BE2C (cell line): ENCODE results near the gene NELL2.

ENCODE experiments used
- DNase-seq: peaks from one replicate; pipeline ENCODE4 v3.0.0-alpha.2; 2020
- H3K27me3 ChIP-seq: fragments of 250-450 bp; sonication (Bioruptor Pico); 2 replicates; pipeline ENCODE4 v1.5.1; 2020; ENCODE audit warnings: mild to moderate bottlenecking
- H3K36me3 ChIP-seq: fragments of 250-450 bp; sonication (Bioruptor Pico); 2 replicates; pipeline ENCODE4 v1.5.1; 2020; ENCODE audit warnings: mild to moderate bottlenecking
- H3K4me1 ChIP-seq: fragments of 250-450 bp; sonication (Bioruptor Pico); 2 replicates; pipeline ENCODE4 v1.5.1; 2020
- H3K4me3 ChIP-seq: 2 replicates; pipeline ENCODE4 v1.5.1; 2011; ENCODE audit warnings: low read depth, low read length
- H3K9me3 ChIP-seq: fragments of 250-450 bp; sonication (Bioruptor Pico); 2 replicates; pipeline ENCODE4 v1.5.1; 2020
- TF ChIP-seq, protein P1 (sequence below): IDR thresholded peaks from 2 replicates; pipeline ENCODE4 v1.5.1; 2012; ENCODE audit warnings: mild to moderate bottlenecking, low read depth, low read length

The NELL2 gene

GRCh38 chr12:44626883-44627282, 249.2 kb downstream of the NELL2 start:
- Histone ChIP-seq H3K27me3 (no peaks in the 10 kb centered on the region), H3K36me3 (no peaks in the 10 kb centered on the region), H3K9me3 (no peaks in the 10 kb centered on the region), H3K4me1 (no peaks in the 10 kb centered on the region), H3K4me3 (no peak overlapping the region)
- no peak for DNase-seq
- TF ChIP-seq, protein P1, sequence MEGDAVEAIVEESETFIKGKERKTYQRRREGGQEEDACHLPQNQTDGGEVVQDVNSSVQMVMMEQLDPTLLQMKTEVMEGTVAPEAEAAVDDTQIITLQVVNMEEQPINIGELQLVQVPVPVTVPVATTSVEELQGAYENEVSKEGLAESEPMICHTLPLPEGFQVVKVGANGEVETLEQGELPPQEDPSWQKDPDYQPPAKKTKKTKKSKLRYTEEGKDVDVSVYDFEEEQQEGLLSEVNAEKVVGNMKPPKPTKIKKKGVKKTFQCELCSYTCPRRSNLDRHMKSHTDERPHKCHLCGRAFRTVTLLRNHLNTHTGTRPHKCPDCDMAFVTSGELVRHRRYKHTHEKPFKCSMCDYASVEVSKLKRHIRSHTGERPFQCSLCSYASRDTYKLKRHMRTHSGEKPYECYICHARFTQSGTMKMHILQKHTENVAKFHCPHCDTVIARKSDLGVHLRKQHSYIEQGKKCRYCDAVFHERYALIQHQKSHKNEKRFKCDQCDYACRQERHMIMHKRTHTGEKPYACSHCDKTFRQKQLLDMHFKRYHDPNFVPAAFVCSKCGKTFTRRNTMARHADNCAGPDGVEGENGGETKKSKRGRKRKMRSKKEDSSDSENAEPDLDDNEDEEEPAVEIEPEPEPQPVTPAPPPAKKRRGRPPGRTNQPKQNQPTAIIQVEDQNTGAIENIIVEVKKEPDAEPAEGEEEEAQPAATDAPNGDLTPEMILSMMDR: no peak

DNA sequence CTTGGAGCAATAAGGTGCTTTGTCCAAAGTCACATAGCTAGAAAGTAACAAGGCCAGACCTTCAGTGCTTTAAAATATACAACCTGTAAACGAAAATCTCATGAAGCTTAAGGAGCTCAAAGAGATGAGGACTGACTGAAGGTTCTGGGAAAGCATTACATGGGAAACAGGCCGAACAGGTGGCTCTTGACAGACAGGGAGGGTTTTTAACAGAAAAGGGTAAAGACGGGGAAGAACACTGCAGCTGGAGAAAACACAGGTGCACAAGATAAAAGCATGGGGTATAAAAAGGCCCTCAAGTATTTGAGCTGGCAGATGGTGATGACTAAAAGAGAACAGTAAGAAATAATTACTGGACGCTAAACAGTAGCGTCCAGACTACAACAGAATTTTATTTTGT, 257.2 kb downstream of the NELL2 start:
- no peaks in the 10 kb centered on the region for H3K36me3 ChIP-seq
- TF ChIP-seq, protein P1: no peak
- H3K9me3 ChIP-seq: no peaks in the 10 kb centered on the region
- no peaks in the 10 kb centered on the region for H3K27me3 ChIP-seq
- H3K4me3 ChIP-seq: no peak overlapping the region
- no peak for DNase-seq
- no peaks in the 10 kb centered on the region for H3K4me1 ChIP-seq

- TF ChIP-seq, protein P1: no peak
- no peak for DNase-seq
Measured at GRCh38 chr12:44616402-44616801, 259.7 kb downstream of the NELL2 start.

DNA sequence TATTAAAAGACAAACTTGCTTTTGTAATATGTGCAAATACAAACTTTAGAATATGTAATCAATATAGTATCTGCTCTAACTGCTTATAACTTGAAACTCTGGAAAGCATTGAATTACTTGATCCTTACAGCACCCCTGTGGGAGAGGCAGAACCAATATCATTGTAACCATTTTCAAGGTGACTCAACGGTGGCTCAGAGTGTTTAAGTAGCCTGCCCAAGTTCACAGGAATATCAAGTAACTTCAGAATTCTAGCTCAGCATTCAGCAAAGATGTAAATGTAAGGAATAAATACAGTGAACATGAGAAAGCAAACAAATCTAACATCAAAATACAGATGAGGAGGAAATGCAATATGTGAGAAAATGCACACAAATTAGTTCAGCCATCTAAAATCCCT, 264.6 kb downstream of the NELL2 start:
- Histone ChIP-seq H3K27me3 (no peaks in the 10 kb centered on the region), H3K4me1 (no peaks in the 10 kb centered on the region), H3K9me3 (no peaks in the 10 kb centered on the region), H3K36me3 (no peaks in the 10 kb centered on the region), H3K4me3 (no peak overlapping the region)
- TF ChIP-seq, protein P1: no peak
- DNase-seq: no peak

More at GRCh38 chr12:44616402-44616801, 259.7 kb downstream of the NELL2 start:
- no peaks in the 10 kb centered on the region for H3K4me1 ChIP-seq
- no peak overlapping the region for H3K4me3 ChIP-seq
- H3K36me3 ChIP-seq: no peaks in the 10 kb centered on the region
- H3K27me3 ChIP-seq: no peaks in the 10 kb centered on the region
- no peaks in the 10 kb centered on the region for H3K9me3 ChIP-seq

DNA sequence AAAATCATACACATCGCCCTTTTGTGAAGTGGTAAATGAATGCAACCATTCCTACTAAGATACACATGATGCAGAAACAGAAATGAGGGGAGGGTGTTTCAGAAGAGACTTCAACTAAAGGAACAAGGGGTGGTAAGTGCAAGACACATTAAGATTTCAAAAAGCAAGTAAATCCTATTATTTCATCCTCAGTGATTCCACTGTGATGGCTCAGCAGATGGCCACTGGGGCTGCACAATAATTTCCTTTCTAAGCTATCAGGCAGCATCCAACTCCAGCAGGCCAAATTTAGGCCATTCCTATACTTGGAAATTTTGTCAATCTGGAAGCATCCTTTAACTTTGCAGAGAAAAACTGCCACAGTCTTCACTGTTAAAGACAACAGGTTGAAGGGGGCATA, 272.4 kb downstream of the NELL2 start:
- Histone ChIP-seq H3K4me1 (no peaks in the 10 kb centered on the region), H3K9me3 (no peaks in the 10 kb centered on the region), H3K4me3 (no peak overlapping the region), H3K36me3 (no peaks in the 10 kb centered on the region), H3K27me3 (no peaks in the 10 kb centered on the region)
- TF ChIP-seq, protein P1: no peak
- DNase-seq: no peak

GRCh38 chr12:44592626-44593025, 283.5 kb downstream of the NELL2 start:
- DNase-seq: no peak
- Histone ChIP-seq H3K4me3 (no peak overlapping the region), H3K9me3 (no peaks in the 10 kb centered on the region), H3K27me3 (no peaks in the 10 kb centered on the region), H3K4me1 (no peaks in the 10 kb centered on the region), H3K36me3 (no peaks in the 10 kb centered on the region)
- TF ChIP-seq, protein P1: no peak
